H9 (cell line): ENCODE measurements around the gene RET. TPM values are rescaled to one million over a fixed set of nuclear protein-coding genes. Genes with fewer than 3 reads are reported as not detected.

Source experiments
- DNase-seq: peaks from one replicate; pipeline ENCODE4 v3.0.0-alpha.2; 2017
- H2AFZ ChIP-seq: one replicate; pipeline ENCODE4 v1.6.1; 2013; ENCODE audit warnings: mild to moderate bottlenecking, low read length, control low read depth, moderate library complexity
- H2AK5ac ChIP-seq: 2 replicates; pipeline ENCODE4 v1.6.1; 2013; ENCODE audit warnings: low read length, control low read depth, mixed read lengths; ENCODE audit not compliant: insufficient read length
- H2BK120ac ChIP-seq: one replicate; pipeline ENCODE4 v1.6.1; 2013; ENCODE audit warnings: low read depth, mild to moderate bottlenecking, low read length, control low read depth, inconsistent platforms; ENCODE audit not compliant: poor library complexity, severe bottlenecking
- H2BK12ac ChIP-seq: 2 replicates; pipeline ENCODE4 v1.6.1; 2013; ENCODE audit warnings: low read length, control low read depth, mixed read lengths, low read depth; ENCODE audit not compliant: insufficient read length
- H2BK15ac ChIP-seq: 2 replicates; pipeline ENCODE4 v1.6.1; 2013; ENCODE audit warnings: low read depth, low read length, control low read depth
- H2BK20ac ChIP-seq: one replicate; pipeline ENCODE4 v1.6.1; 2013; ENCODE audit warnings: low read depth, mild to moderate bottlenecking, low read length, control low read depth, inconsistent platforms; ENCODE audit not compliant: poor library complexity, severe bottlenecking
- H2BK5ac ChIP-seq: 2 replicates; pipeline ENCODE4 v1.6.1; 2013; ENCODE audit warnings: low read length, control low read depth, mixed read lengths; ENCODE audit not compliant: insufficient read length
- H3K14ac ChIP-seq: 2 replicates; pipeline ENCODE4 v1.6.1; 2013; ENCODE audit warnings: low read length, control low read depth; ENCODE audit not compliant: insufficient read depth
- H3K18ac ChIP-seq: 2 replicates; pipeline ENCODE4 v1.6.1; 2013; ENCODE audit warnings: low read depth, mild to moderate bottlenecking, mixed read lengths, low read length, control low read depth; ENCODE audit not compliant: insufficient read length
- H3K23ac ChIP-seq: 2 replicates; pipeline ENCODE4 v1.6.1; 2013; ENCODE audit warnings: low read length, control low read depth, mixed read lengths, low read depth; ENCODE audit not compliant: insufficient read length
- H3K23me2 ChIP-seq: 2 replicates; pipeline ENCODE4 v1.6.1; 2013; ENCODE audit warnings: low read depth, mild to moderate bottlenecking, mixed read lengths, low read length, control low read depth; ENCODE audit not compliant: insufficient read length, poor library complexity, severe bottlenecking
- H3K27ac ChIP-seq: 2 replicates; pipeline ENCODE4 v1.5.1; 2013; ENCODE audit warnings: low read length, control low read depth, mixed read lengths, low read depth; ENCODE audit not compliant: insufficient read length
- H3K27me3 ChIP-seq: 2 replicates; pipeline ENCODE4 v1.6.1; 2013; ENCODE audit warnings: low read length, control low read depth, inconsistent platforms; ENCODE audit not compliant: insufficient read depth
- H3K4ac ChIP-seq: 2 replicates; pipeline ENCODE4 v1.6.1; 2013; ENCODE audit warnings: low read depth, mild to moderate bottlenecking, control low read depth, inconsistent platforms, low read length, moderate library complexity
- H3K4me1 ChIP-seq: 2 replicates; pipeline ENCODE4 v1.6.1; 2013; ENCODE audit warnings: low read length, control low read depth, inconsistent platforms; ENCODE audit not compliant: insufficient read depth
- H3K4me2 ChIP-seq: 2 replicates; pipeline ENCODE4 v1.6.1; 2013; ENCODE audit warnings: low read length, control low read depth, mixed read lengths; ENCODE audit not compliant: insufficient read length, insufficient read depth
- H3K56ac ChIP-seq: 2 replicates; pipeline ENCODE4 v1.6.1; 2013; ENCODE audit warnings: low read depth, mild to moderate bottlenecking, mixed read lengths, low read length, control low read depth; ENCODE audit not compliant: insufficient read length
- H3K79me1 ChIP-seq: 2 replicates; pipeline ENCODE4 v1.6.1; 2013; ENCODE audit warnings: low read depth, mild to moderate bottlenecking, moderate library complexity, low read length, control low read depth, inconsistent platforms; ENCODE audit not compliant: insufficient read depth, poor library complexity, severe bottlenecking
- H3K79me2 ChIP-seq: 2 replicates; pipeline ENCODE4 v1.6.1; 2013; ENCODE audit warnings: low read length, control low read depth, inconsistent platforms; ENCODE audit not compliant: insufficient read depth
- H3K9ac ChIP-seq: 2 replicates; pipeline ENCODE4 v1.6.1; 2013; ENCODE audit warnings: low read length, control low read depth, mixed read lengths; ENCODE audit not compliant: insufficient read length; ENCODE audit errors: extremely low read depth
- H3K9me3 ChIP-seq: one replicate; pipeline ENCODE4 v1.6.1; 2013; ENCODE audit warnings: low read depth, low read length, inconsistent platforms; ENCODE audit not compliant: control insufficient read depth
- H3T11ph ChIP-seq: one replicate; pipeline ENCODE4 v1.6.1; 2013; ENCODE audit warnings: mild to moderate bottlenecking, low read length, control low read depth, inconsistent platforms
- H4K20me1 ChIP-seq: one replicate; pipeline ENCODE4 v1.6.1; 2013; ENCODE audit not compliant: control insufficient read depth, insufficient read length, insufficient read depth
- H4K5ac ChIP-seq: 2 replicates; pipeline ENCODE4 v1.6.1; 2013; ENCODE audit warnings: low read depth, mild to moderate bottlenecking, mixed read lengths, low read length, control low read depth; ENCODE audit not compliant: insufficient read length
- H4K8ac ChIP-seq: replicated peaks from 2 replicates; pipeline ENCODE4 v1.6.1; 2013; ENCODE audit warnings: low read length, control low read depth, mixed read lengths, low read depth; ENCODE audit not compliant: insufficient read length
- H4K91ac ChIP-seq: 2 replicates; pipeline ENCODE4 v1.6.1; 2013; ENCODE audit warnings: low read depth, mild to moderate bottlenecking, moderate library complexity, mixed read lengths, low read length, control low read depth; ENCODE audit not compliant: insufficient read length
- H3K27ac Mint-ChIP-seq, 3 experiments: 2 replicates in 2 of 3; 3 replicates in 1 of 3; pipeline ENCODE4 v1.8.0; 2020 to 2021; ENCODE audit warnings: mixed read lengths in 3 of 3, mild to moderate bottlenecking in 1 of 3, moderate library complexity in 1 of 3
- H3K27me3 Mint-ChIP-seq: 2 replicates; pipeline ENCODE4 v1.8.0; 2021; ENCODE audit warnings: low read depth, mild to moderate bottlenecking, moderate library complexity, mixed read lengths
- H3K36me3 Mint-ChIP-seq, 3 experiments: 2 replicates in 2 of 3; 3 replicates in 1 of 3; pipeline ENCODE4 v1.8.0; 2020 to 2021; ENCODE audit warnings: low read depth in 3 of 3, mixed read lengths in 3 of 3; ENCODE audit not compliant: insufficient read depth in 1 of 3
- H3K4me1 Mint-ChIP-seq, 2 experiments: 2 replicates each; pipeline ENCODE4 v1.8.0; 2020; ENCODE audit warnings: mixed read lengths in 2 of 2
- H3K4me3 Mint-ChIP-seq, 2 experiments: 2 replicates in 1 of 2; 3 replicates in 1 of 2; pipeline ENCODE4 v1.8.0; 2020 to 2021; ENCODE audit warnings: mild to moderate bottlenecking in 2 of 2, mixed read lengths in 2 of 2, moderate library complexity in 1 of 2
- H3K9me3 Mint-ChIP-seq, 2 experiments: 2 replicates in 1 of 2; 3 replicates in 1 of 2; pipeline ENCODE4 v1.8.0; 2020; ENCODE audit warnings: mild to moderate bottlenecking in 2 of 2, mixed read lengths in 2 of 2, moderate library complexity in 1 of 2
- WGBS: extraction: QIAGEN DNeasy Blood & Tissue Kit; methylation state at CpG from one replicate; pipeline ENCODE4 v1.1.7; 2013; ENCODE audit warnings: missing lambda C conversion rate, low lambda C conversion rate, mixed read lengths; ENCODE audit not compliant: insufficient read length; ENCODE audit errors: extremely low coverage; 5-methylcytosine and 5-hydroxymethylcytosine counted together
- total RNA-seq: library from RNA; stranded (reverse); gene quantifications from 2 replicates; pipeline ENCODE4 v1.2.1, GENCODE V29; 2021
- TF ChIP-seq, protein P1 (sequence below): fragments of 200-600 bp; sonication (generic); conservative IDR thresholded peaks from 3 replicates; pipeline ENCODE4 v1.8.0; 2021; ENCODE audit warnings: antibody characterized with exemption, mild to moderate bottlenecking

RET gene
- total RNA-seq, 1 experiment from 2014 or later: 12.2 TPM

DNA sequence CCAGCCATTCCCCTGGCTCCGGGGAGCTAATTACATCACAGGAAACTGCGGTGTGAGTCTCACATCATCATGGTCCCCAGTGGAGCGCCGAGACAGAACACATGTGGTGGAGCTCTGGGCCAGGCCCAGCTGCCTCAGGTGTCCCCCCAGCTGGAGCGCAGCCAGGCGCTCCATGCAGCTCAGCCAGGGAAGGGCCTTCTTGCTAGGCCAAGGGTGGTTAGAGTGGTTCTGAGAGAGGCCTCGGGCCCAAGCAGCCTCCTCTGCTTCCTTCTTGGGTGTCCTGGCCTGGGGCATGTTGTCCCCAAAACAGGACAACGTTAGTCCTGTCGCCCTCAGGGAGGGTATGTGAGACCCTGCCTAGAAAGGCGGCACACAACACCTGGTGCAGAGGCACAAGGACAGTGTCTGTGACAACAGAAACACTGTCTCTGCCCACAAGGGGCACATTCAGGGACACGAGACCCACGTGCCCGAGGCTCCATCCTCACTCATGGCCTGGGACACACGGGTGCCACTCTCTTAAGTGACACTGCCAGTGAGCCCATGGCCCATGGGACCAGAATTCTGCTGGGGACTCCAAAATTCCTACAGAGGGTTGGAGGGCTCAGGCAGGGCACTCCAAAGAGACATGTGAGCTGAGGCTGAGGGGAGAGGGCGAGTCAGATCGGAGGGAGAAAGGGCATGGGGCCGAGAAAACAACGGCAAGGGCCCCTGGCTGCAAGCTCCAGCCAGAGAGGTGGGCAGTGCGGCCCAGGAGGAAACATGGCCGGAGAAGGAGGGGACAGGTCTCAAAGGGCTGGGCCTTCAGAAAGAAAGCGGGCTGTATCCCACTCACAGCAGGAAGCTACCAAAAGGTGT, 37.0 kb upstream of the RET start:
- no peak overlapping the region for H3K14ac ChIP-seq
- TF ChIP-seq, protein P1, sequence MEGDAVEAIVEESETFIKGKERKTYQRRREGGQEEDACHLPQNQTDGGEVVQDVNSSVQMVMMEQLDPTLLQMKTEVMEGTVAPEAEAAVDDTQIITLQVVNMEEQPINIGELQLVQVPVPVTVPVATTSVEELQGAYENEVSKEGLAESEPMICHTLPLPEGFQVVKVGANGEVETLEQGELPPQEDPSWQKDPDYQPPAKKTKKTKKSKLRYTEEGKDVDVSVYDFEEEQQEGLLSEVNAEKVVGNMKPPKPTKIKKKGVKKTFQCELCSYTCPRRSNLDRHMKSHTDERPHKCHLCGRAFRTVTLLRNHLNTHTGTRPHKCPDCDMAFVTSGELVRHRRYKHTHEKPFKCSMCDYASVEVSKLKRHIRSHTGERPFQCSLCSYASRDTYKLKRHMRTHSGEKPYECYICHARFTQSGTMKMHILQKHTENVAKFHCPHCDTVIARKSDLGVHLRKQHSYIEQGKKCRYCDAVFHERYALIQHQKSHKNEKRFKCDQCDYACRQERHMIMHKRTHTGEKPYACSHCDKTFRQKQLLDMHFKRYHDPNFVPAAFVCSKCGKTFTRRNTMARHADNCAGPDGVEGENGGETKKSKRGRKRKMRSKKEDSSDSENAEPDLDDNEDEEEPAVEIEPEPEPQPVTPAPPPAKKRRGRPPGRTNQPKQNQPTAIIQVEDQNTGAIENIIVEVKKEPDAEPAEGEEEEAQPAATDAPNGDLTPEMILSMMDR: no peak
- H2BK5ac ChIP-seq: no peak overlapping the region

More for the DNA sequence above, 37.0 kb upstream of the RET start:
- H2BK120ac ChIP-seq: no peak overlapping the region
- no peaks in the 10 kb centered on the region for H4K20me1 ChIP-seq
- peak overlapping the region in 2 of 3 experiments; percentile 39 to 87; a peak in 2 of 7 replicates for H3K27ac Mint-ChIP-seq
- no peak overlapping the region for H4K8ac ChIP-seq
- no peak overlapping the region for H2BK12ac ChIP-seq
- H3K79me2 ChIP-seq: no peaks in the 10 kb centered on the region
- no peaks in the 10 kb centered on the region for H3K4me1 ChIP-seq
- no peak overlapping the region for H2AK5ac ChIP-seq
- WGBS: no CpG with 5 or more reads among the region's 21 CpGs
- H3T11ph ChIP-seq: no peak overlapping the region
- H3K56ac ChIP-seq: no peak overlapping the region
- no peak overlapping the region for H3K4me3 Mint-ChIP-seq
- no peak overlapping the region for H2AFZ ChIP-seq
- H4K91ac ChIP-seq: no peak overlapping the region
- H2BK20ac ChIP-seq: no peak overlapping the region
- H3K9me3 ChIP-seq: no peaks in the 10 kb centered on the region
- no peaks in the 10 kb centered on the region for H3K23me2 ChIP-seq
- H4K5ac ChIP-seq: no peak overlapping the region
- no peak overlapping the region for H3K27ac ChIP-seq
- no peaks in the 10 kb centered on the region for H3K27me3 ChIP-seq
- no peak overlapping the region for H3K9ac ChIP-seq
- H3K27me3 Mint-ChIP-seq: peaks cover 2% of the 10 kb centered on the region; the same call in 1 of the 2 replicates
- no peaks in the 10 kb centered on the region for H3K36me3 Mint-ChIP-seq
- H3K23ac ChIP-seq: no peak overlapping the region
- H3K4ac ChIP-seq: no peak overlapping the region
- peaks cover 16% of the 10 kb centered on the region in 2 experiments for H3K4me1 Mint-ChIP-seq
- H3K4me2 ChIP-seq: no peak overlapping the region
- no peaks in the 10 kb centered on the region for H3K79me1 ChIP-seq
- H3K18ac ChIP-seq: no peak overlapping the region
- peak; percentile 18 for DNase-seq
- no peaks in the 10 kb centered on the region; a peak in 1 of 5 replicates for H3K9me3 Mint-ChIP-seq
- H2BK15ac ChIP-seq: no peak overlapping the region
